Adrenal gland (tissue), 5 donors: ENCODE data around the gene SLC12A6.

ENCODE experiments used
- POLR2A ChIP-seq, 2 donors: fragments of 450-650 bp; IDR thresholded peaks; one replicate each; pipeline ENCODE4 v1.6.1; 2017; ENCODE audit warnings: antibody characterized with exemption in 2 of 2, mild to moderate bottlenecking in 2 of 2, moderate library complexity in 1 of 2
- TF ChIP-seq, protein P1 (sequence below), 6 experiments: fragments of 450-650 bp in 4 of 6; fragments of 200-600 bp in 2 of 6; sonication (generic) in 1 of 6; IDR thresholded peaks; 1 replicate in 5 of 6; 2 replicates in 1 of 6; pipeline versions ENCODE4 v1.5.1 to v1.8.0; 2016 to 2021; ENCODE audit warnings: antibody characterized with exemption in 6 of 6, mild to moderate bottlenecking in 2 of 6, moderate library complexity in 1 of 6
- donor health status: DM: no; HTN: no; CAD: no.

DNA sequence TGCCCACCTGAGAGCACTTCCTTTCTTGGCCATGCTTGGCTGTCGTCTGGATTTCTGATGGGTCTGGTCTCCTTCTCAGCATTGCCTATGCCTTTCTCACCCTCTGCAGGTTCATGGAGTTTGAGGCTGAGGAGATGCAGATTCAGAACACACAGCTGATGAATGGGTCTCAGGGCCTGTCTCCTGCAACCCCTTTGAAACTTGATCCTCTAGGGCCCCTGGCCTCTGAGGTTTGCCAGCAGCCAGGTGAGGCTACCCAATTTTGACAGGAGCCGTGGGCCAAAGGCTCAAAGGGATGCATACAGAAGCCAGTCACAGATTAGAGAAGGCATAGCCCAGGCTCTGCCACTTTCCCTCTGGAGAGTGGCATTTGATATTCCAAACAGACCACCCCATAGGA is 16.0 kb upstream of the SLC12A6 start:
- TF ChIP-seq, protein P1, sequence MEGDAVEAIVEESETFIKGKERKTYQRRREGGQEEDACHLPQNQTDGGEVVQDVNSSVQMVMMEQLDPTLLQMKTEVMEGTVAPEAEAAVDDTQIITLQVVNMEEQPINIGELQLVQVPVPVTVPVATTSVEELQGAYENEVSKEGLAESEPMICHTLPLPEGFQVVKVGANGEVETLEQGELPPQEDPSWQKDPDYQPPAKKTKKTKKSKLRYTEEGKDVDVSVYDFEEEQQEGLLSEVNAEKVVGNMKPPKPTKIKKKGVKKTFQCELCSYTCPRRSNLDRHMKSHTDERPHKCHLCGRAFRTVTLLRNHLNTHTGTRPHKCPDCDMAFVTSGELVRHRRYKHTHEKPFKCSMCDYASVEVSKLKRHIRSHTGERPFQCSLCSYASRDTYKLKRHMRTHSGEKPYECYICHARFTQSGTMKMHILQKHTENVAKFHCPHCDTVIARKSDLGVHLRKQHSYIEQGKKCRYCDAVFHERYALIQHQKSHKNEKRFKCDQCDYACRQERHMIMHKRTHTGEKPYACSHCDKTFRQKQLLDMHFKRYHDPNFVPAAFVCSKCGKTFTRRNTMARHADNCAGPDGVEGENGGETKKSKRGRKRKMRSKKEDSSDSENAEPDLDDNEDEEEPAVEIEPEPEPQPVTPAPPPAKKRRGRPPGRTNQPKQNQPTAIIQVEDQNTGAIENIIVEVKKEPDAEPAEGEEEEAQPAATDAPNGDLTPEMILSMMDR (IDR thresholded peaks at IDR 0.05), result no peak
- TF ChIP-seq POLR2A (IDR thresholded peaks at IDR 0.05), result no peak
